Ishikawa (cell line): ENCODE measurements around the gene MYCBP.

Experiments
- EP300 ChIP-seq: IDR thresholded peaks from 2 replicates; pipeline ENCODE4 v1.6.1; 2012; ENCODE audit warnings: borderline replicate concordance
- MAX ChIP-seq: IDR thresholded peaks from 2 replicates; pipeline ENCODE4 v1.6.1; 2012
- REST ChIP-seq: IDR thresholded peaks from 2 replicates; pipeline ENCODE4 v1.6.1; 2012; ENCODE audit warnings: low read depth, mild to moderate bottlenecking
- ZBTB7A ChIP-seq: IDR thresholded peaks from 2 replicates; pipeline ENCODE4 v1.6.1; 2012; ENCODE audit warnings: low read depth

DNA sequence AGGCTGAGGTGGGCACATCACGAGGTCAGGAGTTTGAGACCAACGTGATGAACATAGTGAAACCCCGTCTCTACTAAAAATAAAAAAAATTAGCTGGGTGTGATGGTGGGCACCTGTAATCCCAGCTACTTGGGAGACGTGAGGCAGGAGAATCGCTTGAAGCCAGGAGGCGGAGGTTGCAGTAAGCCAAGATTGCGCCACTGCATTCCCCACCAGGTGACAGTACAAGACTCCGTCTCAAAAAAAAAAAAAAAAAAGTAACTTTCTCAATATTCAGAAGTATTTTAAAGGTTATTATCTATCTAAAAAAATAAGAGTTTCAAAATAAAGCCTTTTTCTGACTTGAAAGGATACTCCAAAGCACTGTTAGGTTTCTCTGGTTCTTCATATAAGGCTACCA is 5.9 kb downstream of the MYCBP start:
- TF ChIP-seq MAX (no peak), EP300 (no peak), REST (no peak), ZBTB7A (no peak)
